Stimulated activated CD8-positive, alpha-beta memory T cell treated with anti-CD3 and anti-CD28 coated beads, Interleukin-7, amount 100 ng/mL, for 1 hour (primary cell): ENCODE results near the gene STX8.

ENCODE experiments used
- DNase-seq, 2 donors: peaks; one replicate each; pipeline ENCODE4 v3.0.0-alpha.2; 2020; ENCODE audit warnings: low read depth in 2 of 2

STX8 gene

DNA sequence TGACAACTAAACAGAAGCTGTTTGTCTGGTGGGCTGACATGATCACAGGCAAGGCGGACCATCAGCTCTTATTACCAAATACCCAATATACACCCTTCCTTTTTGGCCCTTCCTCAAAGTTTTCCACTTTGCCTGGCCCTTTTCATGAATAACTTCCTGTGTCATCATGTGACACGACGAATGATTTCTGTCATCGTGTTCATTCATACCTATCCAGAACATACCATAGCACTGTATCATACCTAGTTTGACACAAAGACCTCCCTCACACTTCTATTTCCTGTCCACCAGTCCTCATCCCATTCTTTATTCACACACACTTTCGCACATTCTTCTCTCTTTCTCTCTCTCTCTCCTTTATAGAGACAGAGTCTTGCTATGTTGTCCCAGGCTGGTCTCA lies 131.8 kb downstream of the STX8 start:
- DNase-seq, result no peak

DNA sequence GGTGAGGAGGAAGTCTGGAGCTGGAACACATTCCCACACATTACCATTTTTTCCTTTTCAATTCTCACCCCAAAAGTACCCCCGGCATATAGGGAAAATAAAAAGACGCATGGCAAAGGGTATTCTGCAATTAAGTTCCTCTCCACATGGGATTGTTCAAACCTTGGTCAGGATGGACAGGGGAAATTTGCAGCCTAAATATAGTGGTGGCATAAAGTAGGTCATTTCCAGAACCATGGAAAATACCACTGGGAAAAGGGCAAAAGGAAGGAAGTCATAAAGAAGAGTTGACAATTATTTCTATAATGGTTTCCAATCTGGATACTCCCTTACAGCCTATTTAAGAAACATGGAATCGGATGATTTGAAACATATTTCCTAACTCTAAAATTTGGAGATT lies 135.8 kb downstream of the STX8 start:
- no peak for DNase-seq

DNA sequence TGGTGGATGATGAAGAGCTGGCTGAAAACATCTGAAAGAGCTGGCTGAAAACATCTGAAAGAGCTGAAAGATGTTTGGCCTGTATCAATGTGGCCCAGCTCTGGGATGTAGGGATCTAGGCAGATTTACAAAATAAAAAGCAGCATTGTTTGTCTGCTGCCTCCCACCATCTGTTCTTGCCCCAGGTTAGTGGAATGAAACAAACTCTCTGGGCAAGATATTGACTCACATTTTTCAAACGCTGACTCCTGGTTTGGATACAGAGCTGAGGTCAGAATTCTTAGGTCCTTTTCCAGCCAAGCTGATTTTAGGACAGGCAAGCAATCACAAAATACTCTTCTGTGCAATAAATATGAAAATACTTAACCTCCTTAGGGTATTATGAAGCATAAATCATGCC lies 139.0 kb downstream of the STX8 start:
- no peak for DNase-seq

DNA sequence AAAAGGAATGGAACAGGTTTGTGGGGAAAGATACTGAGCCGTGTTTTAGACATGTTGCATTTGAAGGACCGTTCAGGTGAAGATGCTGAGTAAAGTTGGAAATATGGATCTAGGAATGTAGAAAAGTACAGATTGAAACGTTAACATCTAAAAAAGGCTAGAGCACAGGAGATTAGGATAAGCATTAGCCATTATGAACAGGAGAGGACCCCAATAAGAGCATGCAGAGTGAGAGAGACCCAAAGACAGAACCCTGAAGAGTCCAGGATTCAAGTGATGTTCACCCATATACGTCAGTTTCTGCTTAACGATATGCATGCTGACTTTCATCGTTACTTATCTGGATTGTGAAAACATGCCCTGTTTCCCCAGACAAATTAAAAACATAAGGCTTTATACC lies 140.5 kb downstream of the STX8 start:
- no peak for DNase-seq

DNA sequence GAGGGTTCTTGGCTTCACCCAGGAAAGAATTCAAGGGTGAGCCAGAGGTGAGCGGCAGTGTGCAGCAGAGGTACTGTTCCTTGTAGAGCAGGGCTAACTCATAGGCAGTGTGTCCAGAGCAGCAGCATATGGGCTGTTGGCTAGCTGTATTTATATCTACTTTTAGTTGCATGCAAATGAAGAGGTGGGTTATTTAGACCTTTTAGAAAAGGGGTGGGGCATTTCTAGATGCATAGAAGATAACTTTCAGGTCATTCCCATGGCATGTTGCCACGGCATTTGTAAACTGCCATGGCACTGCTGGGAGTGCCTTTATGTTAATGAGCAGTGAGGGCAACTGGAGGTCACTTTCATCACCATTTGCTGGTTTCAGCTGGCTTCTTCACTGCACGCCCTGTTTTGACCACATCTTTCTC lies 141.0 kb downstream of the STX8 start:
- DNase-seq, result no peak

DNA sequence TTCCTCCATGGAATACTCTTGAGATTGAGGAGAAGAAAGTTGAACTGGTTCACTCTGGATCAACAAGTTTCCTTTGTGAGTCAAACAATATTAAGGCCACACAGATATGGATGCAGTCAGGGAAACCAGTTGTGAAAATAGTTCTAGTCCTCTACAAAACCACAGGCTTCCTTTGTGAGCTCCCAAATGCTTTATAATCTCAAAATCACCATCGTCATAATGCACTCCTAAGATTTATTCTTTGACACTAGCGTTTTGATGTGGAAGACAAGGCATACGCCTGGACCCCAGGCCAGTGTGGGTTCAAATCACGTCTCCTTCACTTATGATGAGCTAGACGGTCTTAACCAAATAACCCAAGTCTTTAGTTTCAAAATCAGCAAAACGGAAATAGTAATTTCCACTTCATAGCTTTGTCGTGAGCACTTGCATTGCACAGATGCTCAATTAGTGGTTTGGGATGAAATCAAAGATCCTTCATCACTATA lies 142.6 kb downstream of the STX8 start:
- no peak for DNase-seq

DNA sequence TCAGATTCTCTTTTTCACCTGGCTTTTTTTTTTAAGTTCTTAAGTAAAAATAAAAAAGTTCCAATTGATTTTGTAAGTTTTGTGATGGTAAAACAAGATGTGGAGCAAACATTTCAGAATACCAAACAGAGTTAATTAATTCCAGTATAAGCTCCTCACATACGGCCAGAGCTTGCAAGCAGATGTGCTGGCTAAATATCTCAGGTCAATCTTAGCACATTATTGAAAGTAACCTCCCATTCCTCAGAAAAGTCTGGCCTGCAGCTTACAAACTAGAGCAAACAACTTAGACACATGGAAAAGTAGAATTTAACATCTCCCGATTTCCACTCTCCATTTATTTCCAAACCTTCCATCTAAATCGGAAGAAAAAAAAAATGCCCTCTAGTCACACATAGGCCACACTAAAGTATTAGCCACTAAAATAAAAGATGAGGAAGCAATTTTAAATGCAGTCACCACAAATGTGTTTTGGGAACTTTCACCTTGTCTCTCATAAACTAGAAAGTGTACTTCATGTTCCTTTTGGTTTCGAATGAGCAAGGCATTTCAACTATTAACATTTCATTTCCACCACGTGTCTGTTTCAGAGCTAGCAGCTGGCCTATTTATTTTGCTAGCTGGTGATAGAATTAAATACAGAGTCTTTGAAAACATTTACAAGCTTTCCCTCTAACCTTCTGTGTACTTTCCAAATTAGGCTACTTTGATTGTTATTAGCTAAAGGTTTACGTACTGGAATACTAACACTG lies 143.3 kb downstream of the STX8 start:
- DNase-seq, result no peak

DNA sequence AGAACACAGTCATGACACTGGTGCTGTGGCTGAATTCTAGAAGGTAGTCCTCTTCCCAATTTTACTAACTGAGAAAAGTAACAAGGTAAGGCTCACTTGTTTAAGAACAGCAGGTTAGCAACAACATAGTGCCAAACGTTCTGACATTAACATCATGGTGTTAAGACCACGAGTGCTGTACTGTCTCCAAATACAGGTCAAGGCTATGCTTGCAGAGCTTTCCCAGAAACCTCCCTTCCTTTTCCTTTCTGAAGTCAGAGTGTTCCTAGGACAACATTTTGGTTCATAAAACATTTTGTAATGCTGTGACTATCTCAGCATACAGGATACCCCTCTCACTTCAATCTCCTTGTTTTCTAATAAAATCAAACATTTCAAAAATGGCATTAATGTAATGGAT lies 144.0 kb downstream of the STX8 start:
- DNase-seq, result no peak

DNA sequence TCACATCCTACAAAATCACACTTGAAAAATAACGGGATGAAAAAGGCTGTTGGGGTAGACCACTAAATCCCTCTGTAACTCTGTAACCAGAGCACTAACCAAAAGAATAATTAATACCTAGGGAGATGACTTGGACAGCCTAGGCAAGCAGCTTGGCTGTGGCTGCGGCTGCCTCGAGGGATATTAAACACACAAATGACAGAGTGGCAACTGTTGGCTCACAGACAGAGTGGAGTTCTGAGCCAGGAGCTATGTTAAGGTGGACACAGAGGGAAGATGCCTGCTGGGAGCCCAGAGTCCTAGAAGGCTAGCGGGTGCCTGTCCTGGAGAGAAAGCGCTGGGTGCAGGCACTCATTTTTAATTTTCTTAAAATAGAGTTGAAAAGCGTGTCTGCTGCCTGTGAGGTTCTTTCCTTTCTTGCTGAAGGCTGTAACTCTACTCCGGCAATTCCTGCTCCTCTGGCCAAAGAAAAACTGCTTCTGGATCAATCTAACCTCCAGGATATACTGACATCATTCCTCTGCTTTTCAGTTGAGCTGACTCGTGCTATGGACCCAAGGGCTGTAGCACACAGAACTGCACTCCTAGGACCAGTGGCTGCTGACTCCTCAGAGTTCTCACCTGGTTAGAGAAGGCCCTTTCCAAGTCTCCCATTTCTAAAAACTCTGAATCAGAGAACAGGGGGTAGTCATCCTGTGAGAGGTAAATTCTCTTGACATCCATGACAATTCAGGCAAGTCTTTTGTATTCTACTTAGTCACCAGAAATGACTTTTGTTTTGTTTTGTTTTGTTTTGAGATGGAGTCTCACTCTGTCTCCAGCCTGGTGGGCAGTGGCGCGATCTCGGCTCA lies 147.9 kb downstream of the STX8 start:
- DNase-seq, result no peak

DNA sequence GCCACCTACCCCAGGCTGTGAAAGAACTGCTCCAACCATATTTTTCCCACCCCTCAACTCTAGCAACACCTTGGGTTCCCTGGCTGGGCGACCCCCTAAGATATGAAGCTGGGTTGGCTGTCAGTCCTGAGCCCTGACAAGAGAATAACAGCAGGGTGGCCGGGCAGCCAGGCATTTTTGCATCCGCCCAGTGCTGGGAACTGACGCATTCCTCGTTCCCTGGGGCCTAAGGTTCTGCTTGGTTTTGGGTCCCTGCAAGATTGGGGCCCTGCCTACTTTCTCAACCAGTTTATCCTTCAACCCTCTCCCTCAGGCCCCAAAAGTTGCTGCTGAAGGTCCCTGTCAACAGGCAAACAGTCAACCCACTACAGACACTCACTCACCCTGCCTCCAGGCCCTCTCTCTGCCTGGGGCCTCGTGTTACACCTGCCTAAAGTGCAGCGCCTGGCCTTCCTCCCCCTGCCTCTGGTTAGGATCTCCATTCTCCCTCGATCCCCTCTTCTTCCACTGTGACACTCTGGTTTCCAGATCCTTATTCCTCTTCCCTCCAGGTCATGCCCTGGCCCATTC lies 151.5 kb downstream of the STX8 start:
- no peak for DNase-seq

DNA sequence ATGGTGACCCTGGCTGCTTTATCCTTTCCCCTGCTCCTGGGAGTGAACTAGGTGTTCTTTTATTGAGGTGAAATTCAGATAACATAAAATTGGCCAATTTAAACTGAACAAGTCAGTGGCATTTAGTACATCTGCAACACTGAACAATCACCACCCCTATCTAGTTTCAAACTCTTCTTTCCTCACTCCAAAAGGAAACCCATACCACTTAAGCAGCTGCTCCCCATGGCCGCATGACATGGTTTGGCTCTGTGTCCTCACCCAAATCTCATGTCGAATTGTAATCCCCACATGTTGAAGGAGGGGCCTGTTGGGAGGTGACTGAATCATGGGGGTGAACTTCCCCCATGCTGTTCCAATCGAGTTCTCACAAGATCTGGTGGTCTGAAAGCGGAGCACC lies 154.1 kb downstream of the STX8 start:
- DNase-seq, result no peak

DNA sequence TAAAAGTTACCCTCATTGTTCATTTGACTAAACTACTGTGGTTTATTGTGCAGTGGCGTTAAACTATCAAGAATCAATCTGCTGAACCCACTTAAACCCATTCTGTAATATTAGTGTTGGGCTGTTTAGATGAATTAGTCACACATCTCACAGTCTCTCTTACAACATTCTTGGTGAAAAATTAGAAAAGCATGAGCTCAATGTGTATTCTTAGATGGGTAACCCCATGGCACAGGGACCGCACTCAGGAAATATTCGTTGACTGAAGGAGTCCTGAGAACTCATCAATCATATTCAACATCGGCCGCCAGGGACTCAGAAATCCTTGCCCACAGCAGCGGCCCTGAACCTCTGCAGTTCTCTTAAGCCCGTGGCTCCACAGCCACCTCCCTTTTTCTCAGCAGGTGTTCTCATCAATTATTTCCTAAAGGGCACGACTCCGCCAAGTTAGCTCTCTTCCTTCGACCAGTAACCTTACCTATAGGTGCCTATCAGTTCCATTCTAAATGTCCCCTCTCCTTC lies 155.6 kb downstream of the STX8 start:
- DNase-seq, result no peak

DNA sequence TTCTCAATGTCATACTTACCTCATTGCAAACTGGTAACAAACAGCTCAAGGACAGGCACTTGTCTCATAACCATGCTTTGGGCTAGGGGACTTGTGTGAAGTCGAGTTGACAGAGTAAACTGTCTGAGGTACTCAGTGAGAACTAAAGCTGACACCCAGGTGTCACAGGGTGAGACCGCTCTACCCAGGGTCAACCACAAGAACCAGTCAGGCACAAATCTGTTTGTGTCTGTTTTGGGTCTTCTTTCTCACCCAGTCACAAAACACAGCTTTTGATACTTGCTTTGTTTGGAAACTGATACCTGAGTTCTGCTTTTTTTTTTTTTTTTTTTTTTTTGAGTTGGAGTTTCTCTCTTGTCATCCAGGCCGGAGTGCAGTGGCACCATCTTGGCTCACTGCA lies 161.1 kb downstream of the STX8 start:
- DNase-seq, result no peak

DNA sequence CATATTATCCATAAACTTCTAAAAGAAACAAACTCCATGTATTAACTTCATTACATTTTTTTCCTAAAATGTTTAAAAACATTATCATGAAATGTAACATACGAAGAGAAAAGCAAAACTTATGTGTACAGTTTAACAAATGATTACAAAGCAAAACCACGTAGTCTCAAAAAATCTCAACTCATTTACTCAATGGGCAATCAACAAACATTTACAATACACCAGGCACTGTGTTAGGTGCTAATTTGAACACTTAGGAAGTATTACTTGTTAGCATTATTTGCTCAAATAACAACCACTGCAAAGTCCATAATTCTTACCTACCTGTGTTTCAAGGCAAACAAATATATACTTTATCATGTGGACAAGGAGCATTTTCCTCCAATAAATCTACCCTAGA lies 164.9 kb downstream of the STX8 start:
- no peak for DNase-seq

DNA sequence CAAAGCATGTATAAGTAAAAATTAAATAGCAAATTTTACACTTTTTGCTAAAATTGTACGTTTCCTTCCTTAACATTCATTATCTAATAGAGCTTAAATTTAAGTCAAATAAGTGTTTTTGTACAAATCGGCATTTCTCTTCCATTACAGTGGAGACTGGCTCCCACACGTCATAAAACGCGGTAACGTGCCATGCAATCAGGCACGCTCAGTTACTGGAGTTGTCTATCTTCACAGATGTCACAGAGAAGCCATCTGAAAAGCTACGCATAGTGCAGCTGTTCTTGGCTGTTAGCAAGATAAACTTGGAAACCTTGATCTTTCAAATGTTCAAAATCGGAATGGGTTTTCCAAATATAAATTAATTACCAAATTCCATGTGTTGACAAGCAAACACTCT lies 165.3 kb downstream of the STX8 start:
- DNase-seq, result no peak

DNA sequence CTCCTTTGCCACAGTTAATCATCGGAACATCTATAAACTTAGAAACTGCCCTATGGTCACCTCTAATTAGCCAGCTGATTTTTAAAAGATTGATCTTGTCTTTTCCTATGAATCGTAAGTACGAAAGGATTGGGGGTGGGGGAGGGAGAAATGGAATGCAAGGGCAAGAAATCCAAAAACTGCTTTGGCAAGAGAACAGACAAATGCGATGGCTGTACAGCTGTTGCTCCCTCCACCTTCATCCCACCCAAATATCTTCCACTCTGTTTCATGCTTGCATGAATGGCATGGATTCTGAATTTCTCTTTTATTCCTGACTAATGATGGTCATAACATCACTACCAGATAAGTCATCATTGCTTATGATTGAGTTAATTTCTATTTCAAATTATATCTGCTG lies 165.7 kb downstream of the STX8 start:
- DNase-seq, result no peak

DNA sequence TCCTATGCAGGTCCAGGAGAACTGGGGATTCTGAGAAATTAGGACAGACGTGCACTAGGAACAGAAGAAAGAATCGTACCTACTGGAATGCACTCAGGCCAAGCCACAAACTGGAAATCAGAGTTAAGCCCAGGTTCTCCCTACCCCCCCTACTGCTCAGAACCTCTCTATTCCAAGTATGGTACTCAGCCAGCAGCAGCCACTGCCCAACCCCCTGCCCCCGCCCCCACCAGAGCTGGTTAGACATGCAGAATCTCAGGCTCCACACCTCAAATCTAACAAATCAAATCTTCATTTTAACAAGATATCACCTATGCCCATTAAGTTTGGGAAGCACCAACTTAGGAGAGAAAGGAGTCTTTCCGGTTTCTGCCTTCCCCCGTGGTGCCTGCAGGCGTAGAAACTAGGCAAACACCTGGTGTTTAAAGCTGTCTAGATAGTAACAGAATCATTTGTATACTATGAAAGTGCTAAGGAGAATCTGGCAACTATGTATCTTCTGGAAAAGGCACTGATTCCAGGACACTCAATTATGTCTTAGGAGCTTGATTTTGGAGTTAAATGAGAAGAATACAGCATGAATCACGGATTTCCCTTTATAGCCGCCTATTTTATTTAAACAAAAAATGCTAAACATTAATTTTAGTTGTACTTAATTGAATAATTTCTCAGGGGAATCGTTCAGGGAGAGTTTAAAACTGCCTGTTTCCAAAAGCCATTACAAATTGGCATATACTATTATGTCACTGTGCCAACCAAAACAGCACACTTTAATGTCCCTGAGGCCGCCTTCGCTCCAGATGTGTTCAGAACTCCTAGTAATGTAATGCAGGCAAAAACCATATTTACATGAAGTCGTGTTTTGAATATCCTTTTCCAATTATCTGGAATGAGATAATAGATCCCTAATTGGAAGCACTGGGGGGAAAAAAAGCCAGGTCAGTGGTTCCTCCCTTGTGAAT lies 166.5 kb downstream of the STX8 start:
- no peak for DNase-seq

DNA sequence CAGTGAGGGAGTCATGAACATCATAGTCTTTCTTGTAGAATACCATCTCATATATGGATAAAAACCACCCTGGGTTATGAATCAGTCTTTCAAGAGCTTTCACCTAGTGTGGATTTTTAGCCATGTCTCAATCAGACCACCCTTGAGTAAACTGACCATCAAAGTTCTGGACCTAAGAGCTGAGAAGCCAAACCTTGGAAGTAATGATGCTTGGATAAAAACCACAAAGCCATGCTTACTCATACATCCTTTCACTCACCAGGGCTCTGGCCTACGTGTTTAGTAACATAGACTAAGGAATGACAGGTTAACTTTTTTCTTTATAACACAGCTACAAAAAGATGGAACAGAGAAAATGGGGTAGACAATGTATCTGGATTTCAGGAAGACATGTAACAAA lies 167.2 kb downstream of the STX8 start:
- no peak for DNase-seq

DNA sequence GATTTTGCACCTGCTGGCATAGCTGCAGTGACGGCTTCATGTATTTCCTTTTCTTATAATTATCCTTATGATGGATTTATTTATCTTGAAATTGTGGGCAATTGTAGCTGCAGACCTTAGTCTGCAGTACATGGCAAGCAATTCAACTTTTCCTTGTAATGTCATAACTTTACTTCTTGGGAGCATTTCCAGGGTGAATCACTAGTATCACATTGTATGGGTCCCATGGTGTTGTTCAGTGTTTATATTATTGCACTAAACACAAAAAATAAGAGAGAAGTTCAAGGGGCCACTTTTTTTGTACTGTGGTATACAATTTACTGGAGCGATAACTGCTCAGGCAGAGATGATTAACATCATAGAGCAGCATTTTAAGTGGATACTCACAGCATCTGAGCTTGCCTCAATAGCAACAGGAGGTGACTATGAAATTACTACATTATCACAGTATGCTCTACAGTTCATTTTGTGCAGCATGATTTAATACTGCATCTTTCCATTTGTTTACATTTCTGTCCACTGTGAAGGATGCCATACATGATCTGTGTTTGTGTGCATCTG lies 169.5 kb downstream of the STX8 start:
- no peak for DNase-seq

DNA sequence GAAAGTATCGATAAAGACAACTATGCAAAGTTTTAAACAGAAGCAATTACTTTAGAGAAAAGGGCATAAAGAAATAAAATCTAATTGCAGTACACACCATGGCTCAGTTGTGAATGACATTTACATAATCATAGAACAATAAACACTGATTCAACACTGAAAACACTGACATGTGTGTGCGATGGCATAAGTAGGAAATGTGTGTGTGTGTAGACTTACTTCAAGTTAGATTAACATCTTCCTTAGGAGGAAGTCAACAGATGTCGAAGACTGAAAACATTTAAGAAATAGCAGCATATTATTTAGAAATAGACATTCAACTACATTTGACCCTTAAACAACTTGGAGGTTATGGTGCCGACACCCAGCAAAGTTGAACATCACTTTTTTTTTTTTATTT lies 172.4 kb downstream of the STX8 start:
- no peak for DNase-seq

DNA sequence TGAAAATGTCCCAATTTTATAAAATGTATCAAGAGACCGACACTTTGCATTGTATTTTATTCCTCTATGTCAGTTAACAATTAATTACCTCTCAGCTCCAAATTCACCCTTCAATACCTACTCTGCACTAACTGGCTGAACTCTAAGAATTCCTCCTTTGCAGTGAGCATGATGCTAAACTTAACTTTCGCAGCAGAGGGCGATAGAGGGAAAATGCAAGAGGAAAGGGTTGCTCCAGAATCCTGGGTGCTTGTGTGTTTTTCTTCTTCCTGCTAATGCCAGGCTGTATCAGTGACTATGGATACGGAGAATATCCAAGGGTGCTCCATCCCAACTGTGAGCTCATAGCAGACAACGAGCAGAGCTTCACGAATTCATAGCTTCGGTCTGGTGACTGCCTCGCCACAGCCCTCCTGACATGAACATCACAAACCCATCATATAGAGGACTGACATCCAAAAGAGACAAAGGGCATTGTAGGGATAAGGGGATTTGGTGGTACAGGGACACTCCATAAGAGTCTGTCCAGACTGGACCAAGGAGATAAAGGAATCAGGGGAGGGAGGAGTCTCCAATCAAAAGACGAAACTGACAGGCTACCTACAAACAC lies 172.9 kb downstream of the STX8 start:
- no peak for DNase-seq
